GM19023 (cell line): ENCODE results near the gene ARHGAP10.
A peak's percentile ranks its signal among the peaks of the same experiment; 100 is the strongest.

Experiments
- ATAC-seq: cut with Tn5 transposase; IDR thresholded peaks from one replicate; pipeline ENCODE4 v1.9.1; 2021; ENCODE audit warnings: mild to moderate bottlenecking, moderate library complexity; ENCODE audit not compliant: unreplicated experiment

ARHGAP10 gene

DNA sequence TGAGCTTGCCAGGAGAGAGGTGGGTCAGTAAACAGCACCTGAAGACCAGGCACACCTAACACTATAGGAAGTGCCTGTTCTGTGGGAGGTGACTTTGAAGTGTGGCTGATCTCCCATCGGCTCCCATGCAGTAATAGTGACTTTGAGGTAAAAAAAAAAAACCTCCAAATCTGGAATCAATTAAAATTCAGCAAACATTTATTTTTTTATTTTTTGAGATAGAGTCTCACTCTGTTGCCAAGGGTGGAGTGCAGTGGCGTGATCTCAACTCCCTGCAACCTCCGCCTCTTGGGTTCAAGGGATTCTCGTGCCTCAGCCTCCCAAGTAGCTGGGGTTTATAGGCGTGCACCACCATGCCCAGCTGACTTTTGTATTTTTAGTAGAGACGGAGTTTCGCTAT lies 32.4 kb downstream of the ARHGAP10 start:
- ATAC-seq = no peak

- no peak for ATAC-seq
These were observed 33.2 kb downstream of the ARHGAP10 start for GRCh38 chr4:147765121-147765529.

GRCh38 chr4:147768113-147768512 lies 36.2 kb downstream of the ARHGAP10 start:
- ATAC-seq = no peak

- no peak for ATAC-seq
These were observed 37.5 kb downstream of the ARHGAP10 start for GRCh38 chr4:147769386-147769785.

GRCh38 chr4:147770831-147771230 lies 38.9 kb downstream of the ARHGAP10 start:
- ATAC-seq = no peak

DNA sequence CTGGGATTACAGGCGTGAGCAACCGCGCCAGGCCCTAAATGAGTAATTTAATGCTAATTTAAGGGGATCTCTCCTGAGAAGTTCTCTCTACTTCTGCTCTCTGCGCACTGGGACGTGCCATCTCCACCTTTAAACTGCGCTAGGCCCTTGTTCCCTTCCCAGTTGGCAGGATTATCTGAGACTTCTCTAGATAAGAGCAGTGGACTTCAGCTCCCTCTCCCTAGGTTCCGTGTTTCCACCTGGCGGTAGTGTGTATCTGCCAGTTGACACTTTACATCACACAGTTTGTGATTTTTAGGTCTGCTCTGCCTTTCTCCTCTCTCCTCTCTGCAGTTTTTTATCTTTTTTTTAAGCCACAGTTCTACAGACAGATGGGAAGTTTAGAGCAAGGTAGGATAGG lies 40.2 kb downstream of the ARHGAP10 start:
- no peak for ATAC-seq

- ATAC-seq = no peak
These were observed 40.6 kb downstream of the ARHGAP10 start for GRCh38 chr4:147772459-147772969.

GRCh38 chr4:147773261-147774184 lies 41.6 kb downstream of the ARHGAP10 start:
- ATAC-seq = peak; percentile 44

- no peak for ATAC-seq
These were observed 44.8 kb downstream of the ARHGAP10 start for GRCh38 chr4:147776716-147777115.

GRCh38 chr4:147777456-147778091 lies 45.7 kb downstream of the ARHGAP10 start:
- no peak for ATAC-seq

DNA sequence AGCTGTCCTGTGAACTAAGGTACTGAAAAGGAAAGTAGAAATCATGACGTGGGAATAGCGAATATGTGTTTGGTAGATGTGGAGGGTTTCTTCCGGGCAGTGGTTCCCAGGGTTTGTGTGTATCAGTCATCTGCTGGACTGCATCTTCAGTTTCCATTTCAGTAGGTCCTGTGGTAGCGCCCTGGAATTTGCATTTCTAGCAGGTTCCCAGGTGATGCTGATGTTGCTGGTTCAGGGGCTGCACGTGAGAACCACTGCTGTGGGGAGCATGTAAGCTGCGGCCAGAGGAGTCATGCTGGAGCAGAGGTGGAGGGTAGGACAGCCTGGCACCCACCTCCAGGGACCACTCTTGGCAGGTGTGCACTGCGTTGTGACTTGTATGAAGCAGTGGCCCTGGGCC lies 47.1 kb downstream of the ARHGAP10 start:
- ATAC-seq = peak; percentile 56

DNA sequence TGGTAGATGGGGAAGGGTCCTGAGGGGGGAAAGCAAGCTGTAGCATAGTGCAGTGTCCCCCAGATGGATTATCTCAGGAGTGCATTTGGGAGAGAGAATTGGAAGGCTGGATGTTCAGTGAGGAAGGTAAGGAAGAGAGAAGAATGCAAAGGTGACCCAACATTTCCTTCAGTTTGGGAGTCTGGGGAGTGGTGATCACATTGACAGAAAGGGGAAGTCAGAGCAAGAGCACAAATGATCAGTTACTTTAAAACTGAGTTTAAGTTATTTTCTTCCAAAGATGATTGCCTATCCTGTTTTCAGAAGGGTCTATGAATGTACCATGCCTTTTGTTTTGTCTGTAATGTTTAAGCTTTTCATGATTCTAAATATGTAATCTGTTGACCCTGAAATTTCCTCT lies 47.6 kb downstream of the ARHGAP10 start:
- no peak for ATAC-seq

DNA sequence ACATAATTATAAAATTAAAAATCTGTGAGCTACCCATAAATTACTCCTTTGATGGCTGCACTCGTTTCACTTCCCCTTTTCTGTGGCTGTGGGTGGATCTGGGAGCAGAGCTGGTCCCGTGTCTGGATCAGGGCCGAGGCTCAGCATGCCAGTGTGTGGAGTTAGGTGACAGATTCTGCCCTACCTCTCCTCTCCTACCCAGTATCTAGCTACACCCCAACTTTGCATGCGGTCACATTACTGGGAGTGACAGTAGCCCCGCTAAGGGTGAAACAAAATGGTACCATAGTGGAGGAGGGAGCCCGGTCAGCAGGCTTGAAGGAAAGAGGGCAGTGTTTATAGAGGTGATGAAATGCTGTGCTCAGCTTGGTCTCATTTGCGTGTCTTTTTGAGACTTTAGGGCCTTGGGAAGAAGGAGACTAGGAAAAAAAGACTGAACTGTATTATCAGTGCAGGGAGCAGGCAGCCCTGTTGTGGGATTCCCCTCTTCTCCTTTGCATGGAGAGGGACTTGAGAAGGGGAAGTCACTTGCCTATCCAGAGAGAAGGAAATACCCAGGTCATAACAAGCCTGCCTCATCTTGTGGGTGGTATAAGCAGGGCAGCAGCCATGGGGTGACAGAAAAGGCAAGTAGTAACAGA lies 48.4 kb downstream of the ARHGAP10 start:
- peak; percentile 61 for ATAC-seq

- ATAC-seq = no peak
These were observed 50.3 kb downstream of the ARHGAP10 start for GRCh38 chr4:147782087-147782781.

DNA sequence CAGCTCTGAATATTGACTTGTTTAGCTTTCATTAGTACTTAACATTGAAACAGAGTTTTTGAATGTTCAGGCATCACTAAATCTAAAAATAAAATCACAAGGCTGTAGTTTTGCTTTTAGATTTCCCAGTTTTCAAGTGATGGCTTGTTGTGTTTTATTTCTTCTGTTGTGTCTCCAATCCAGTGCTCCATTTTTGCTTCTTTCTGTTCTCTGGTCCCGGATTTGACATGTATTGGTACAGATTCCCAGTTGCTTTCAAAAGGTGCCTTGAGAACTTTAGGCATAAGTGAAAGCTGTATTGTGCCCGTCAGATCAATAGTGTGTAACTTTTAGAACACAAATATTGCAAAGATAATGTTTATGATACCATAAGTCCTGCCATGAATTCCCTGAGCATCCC lies 53.2 kb downstream of the ARHGAP10 start:
- no peak for ATAC-seq

DNA sequence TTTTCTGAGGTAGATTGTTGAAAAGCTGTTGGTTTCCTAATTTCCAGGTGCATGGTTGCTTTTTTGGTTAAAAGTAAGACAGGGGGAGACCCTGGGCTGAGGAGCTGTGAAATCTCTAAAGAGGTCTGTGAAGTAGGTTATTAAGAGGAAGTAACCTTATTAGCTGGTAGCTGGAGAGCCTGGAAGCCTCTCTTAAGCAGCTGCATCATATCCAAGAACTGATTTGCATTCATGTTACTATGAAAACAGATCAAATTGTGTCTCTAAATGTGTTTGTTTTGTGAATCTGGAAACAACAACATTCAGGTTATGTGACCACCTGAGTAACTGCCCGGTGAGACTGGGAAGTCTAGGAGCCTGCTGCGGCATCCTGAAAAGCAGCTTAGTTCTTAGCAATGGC lies 54.1 kb downstream of the ARHGAP10 start:
- ATAC-seq = peak; percentile 81

GRCh38 chr4:147786531-147786930 lies 54.6 kb downstream of the ARHGAP10 start:
- no peak for ATAC-seq

DNA sequence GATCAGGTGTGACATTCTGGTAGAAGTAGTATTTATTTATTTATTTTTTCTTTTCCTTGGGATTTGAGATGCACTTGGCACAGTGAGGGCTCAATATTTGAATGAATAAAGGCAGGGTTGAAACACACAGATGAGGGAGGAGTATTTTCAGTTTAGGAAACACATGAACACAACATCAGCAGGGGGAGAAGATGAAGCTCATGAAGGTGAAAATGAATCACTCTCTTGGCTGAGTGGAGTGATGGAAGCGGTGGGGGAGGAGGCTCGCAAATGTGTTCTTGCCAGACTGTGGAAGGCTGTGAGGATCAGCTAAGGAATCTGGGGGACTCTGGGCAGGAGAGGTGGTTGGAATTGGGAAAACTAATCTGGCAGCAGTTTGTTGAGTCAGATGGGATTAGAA lies 55.3 kb downstream of the ARHGAP10 start:
- no peak for ATAC-seq

- ATAC-seq = no peak
These were observed 56.9 kb downstream of the ARHGAP10 start for GRCh38 chr4:147788791-147789190.

GRCh38 chr4:147789596-147789995 lies 57.7 kb downstream of the ARHGAP10 start:
- no peak for ATAC-seq

DNA sequence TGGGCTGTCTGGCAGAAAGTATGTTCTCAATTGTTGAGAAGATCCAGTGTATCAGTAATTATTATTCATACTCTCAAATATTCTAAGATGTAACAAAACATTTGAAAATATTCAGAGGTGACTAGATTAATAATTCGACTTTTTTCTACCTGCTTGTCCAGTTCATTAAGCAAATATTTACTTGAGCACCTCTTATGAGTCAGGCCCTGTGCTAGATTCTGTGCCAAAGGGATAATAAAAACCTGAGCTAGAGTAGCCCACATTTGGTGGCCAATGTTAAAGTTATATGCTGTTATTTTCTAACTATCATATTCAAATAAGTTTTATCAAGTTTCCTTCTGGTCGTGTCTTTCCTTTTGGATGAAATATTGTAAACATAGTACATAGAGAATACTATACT lies 58.5 kb downstream of the ARHGAP10 start:
- no peak for ATAC-seq
